HepG2 (cell line): ENCODE measurements around the gene MRPL27. TPM values are rescaled to one million over a fixed set of nuclear protein-coding genes. Genes with fewer than 3 reads are reported as not detected.

ENCODE experiments used
- JUND ChIP-seq: sonication (generic); formaldehyde crosslinking; IDR thresholded peaks from 2 replicates; pipeline ENCODE4 v1.8.0; 2022; ENCODE audit warnings: mild to moderate bottlenecking, missing genetic modification reagents
- KMT2A ChIP-seq: sonication (generic); formaldehyde crosslinking; IDR thresholded peaks from 2 replicates; pipeline ENCODE4 v1.4.0; 2020; ENCODE audit warnings: missing genetic modification reagents
- MXI1 ChIP-seq: IDR thresholded peaks from 3 replicates; pipeline ENCODE4 v1.6.1; 2012; ENCODE audit warnings: low read depth, low read length, inconsistent platforms, borderline replicate concordance
- NFYB ChIP-seq: sonication (generic); formaldehyde crosslinking; IDR thresholded peaks from 2 replicates; pipeline ENCODE4 v1.4.0; 2020; ENCODE audit warnings: missing genetic modification reagents
- POLR2AphosphoS2 ChIP-seq: IDR thresholded peaks from 2 replicates; pipeline ENCODE4 v1.6.1; 2011; ENCODE audit warnings: low read depth, low read length, improper control_type of control experiment
- PREB ChIP-seq: sonication (generic); formaldehyde crosslinking; IDR thresholded peaks from 2 replicates; pipeline ENCODE4 v1.4.0; 2020; ENCODE audit warnings: missing genetic modification reagents
- RBFOX2 ChIP-seq: fragments of 200-400 bp; formaldehyde crosslinking; IDR thresholded peaks from 2 replicates; pipeline ENCODE4 v1.6.1; 2017; ENCODE audit warnings: low read depth, mild to moderate bottlenecking, low read length
- TARDBP ChIP-seq: sonication (generic); formaldehyde crosslinking; IDR thresholded peaks from 2 replicates; pipeline ENCODE4 v1.8.0; 2022; ENCODE audit warnings: mild to moderate bottlenecking, missing genetic modification reagents
- ZBTB49 ChIP-seq: sonication (generic); formaldehyde crosslinking; IDR thresholded peaks from 2 replicates; pipeline ENCODE4 v1.4.0; 2020; ENCODE audit warnings: missing genetic modification reagents, borderline replicate concordance
- ZNF326 ChIP-seq: sonication (generic); formaldehyde crosslinking; IDR thresholded peaks from 2 replicates; pipeline ENCODE4 v1.4.0; 2020; ENCODE audit warnings: missing genetic modification reagents, borderline replicate concordance
- ZNF781 ChIP-seq: sonication (generic); formaldehyde crosslinking; IDR thresholded peaks from 2 replicates; pipeline ENCODE4 v1.5.1; 2020; ENCODE audit warnings: borderline replicate concordance, mild to moderate bottlenecking, missing genetic modification reagents; ENCODE audit errors: not compliant biosample characterization
- ZSCAN21 ChIP-seq: sonication (generic); formaldehyde crosslinking; IDR thresholded peaks from 2 replicates; pipeline ENCODE4 v1.8.0; 2022; ENCODE audit warnings: mild to moderate bottlenecking, missing genetic modification reagents, moderate library complexity, borderline replicate concordance
- polyA plus RNA-seq, 8 experiments: library from polyadenylated mRNA; depleted of rRNA in 3 of 8; stranded (reverse) in 7 of 8; unstranded in 1 of 8; fragments of >200 nt; fragmentation: Illumina TruSeq in 4 of 8; extraction: Trizol in 4 of 8; gene quantifications; 2 replicates each; pipeline versions ENCODE4 v1.2.1 to v1.2.3, GENCODE V29; 2011 to 2016; ENCODE audit warnings: low read depth in 4 of 8, missing spikeins in 1 of 8, mixed read lengths in 1 of 8; ENCODE audit not compliant: insufficient read depth in 1 of 8
- total RNA-seq, 5 experiments: library from RNA; depleted of rRNA; stranded (reverse); fragments of >200 nt; fragmentation: Illumina TruSeq; extraction: Trizol; gene quantifications; 2 replicates each; pipeline ENCODE4 v1.2.3, GENCODE V29; 2016; ENCODE audit warnings: low read depth in 1 of 5
- TF ChIP-seq, protein P1 (sequence below): sonication (generic); formaldehyde crosslinking; conservative IDR thresholded peaks from 2 replicates; pipeline ENCODE4 v1.8.0; 2022; ENCODE audit warnings: mild to moderate bottlenecking, moderate library complexity, missing genetic modification reagents

Gene MRPL27
- total and polyA plus RNA-seq, 2 of the 13 experiments (the other 11 are each of a cell fraction or from before 2014, with no cell fraction given) = 137 to 217 TPM

DNA sequence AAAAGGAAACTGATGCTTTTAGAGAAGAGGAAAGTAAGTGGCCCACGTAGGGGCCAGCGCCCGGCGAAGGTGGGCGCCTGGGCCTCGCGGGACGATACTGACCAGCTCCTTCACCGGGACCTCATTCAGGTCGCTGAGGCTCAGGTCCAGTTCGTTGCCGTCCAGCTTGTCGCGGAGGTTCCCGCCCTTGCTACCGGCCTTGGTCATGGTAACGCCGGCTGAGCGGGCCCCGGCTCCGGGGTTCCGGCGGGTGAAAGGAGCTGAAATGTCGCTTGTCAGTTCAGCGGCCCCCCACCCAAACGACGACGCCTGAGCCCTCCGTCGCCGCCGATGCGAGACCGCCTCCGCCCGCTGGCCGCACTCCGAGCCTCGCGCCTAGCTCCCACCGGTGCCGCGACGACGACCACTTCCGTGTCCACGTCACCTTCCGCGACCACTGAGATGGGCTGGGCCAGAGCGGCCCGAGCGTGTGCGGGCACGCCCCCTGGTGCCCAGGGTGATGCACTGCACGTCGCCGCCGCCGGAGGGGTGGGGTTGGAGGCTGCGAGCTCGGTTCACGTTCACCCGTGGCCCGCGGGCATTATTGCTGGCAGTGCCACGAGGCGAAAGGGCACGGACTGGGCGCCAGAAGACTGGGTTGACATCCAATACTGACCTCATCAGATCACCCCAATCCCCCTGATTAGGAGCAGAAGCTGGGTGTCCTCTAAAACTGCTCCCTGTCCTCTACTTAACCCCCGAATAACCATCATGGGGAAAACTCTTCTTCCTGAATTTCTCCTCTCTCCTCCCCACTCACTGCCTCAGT, 24.3 kb upstream of the MRPL27 start, which contains the start of gene LRRC59 (continued):
- TF ChIP-seq ZBTB49 (CRISPR knock-in tag) (peak; percentile 61; the same call in 1 of the 2 replicates), JUND (peak; percentile 98), PREB (CRISPR knock-in tag) (0 out of 2 replicates have a peak, but pooled peaks have one; percentile 15), POLR2AphosphoS2 (peak; percentile 75; the same call in 1 of the 2 replicates), NFYB (CRISPR knock-in tag) (peak; percentile 38; the same call in 1 of the 2 replicates), MXI1 (peak; percentile 87; the same call in 2 of the 3 replicates), KMT2A (CRISPR knock-in tag) (peak; percentile 100), ZSCAN21 (peak; percentile 98), ZNF781 (CRISPR knock-in tag) (peak; percentile 93), ZNF326 (CRISPR knock-in tag) (no peak), TARDBP (CRISPR knock-in tag) (peak; percentile 100), RBFOX2 (peak; percentile 99)
- TF ChIP-seq, protein P1, sequence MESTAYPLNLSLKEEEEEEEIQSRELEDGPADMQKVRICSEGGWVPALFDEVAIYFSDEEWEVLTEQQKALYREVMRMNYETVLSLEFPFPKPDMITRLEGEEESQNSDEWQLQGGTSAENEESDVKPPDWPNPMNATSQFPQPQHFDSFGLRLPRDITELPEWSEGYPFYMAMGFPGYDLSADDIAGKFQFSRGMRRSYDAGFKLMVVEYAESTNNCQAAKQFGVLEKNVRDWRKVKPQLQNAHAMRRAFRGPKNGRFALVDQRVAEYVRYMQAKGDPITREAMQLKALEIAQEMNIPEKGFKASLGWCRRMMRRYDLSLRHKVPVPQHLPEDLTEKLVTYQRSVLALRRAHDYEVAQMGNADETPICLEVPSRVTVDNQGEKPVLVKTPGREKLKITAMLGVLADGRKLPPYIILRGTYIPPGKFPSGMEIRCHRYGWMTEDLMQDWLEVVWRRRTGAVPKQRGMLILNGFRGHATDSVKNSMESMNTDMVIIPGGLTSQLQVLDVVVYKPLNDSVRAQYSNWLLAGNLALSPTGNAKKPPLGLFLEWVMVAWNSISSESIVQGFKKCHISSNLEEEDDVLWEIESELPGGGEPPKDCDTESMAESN (CRISPR knock-in tag) = peak; percentile 100
